GM12878 (cell line): ENCODE results near the gene CMTM1. TPM values are rescaled to one million over a fixed set of nuclear protein-coding genes. Genes with fewer than 3 reads are reported as not detected.

Experiments used
- CREM ChIP-seq: IDR thresholded peaks from 2 replicates; pipeline ENCODE4 v1.6.1; 2014; ENCODE audit warnings: antibody characterized with exemption, low read depth
- DPF2 ChIP-seq: fragments of 450-650 bp; IDR thresholded peaks from 2 replicates; pipeline ENCODE4 v1.6.1; 2017; ENCODE audit warnings: mild to moderate bottlenecking
- ETV6 ChIP-seq, 2 experiments: fragments of 450-650 bp in 1 of 2; IDR thresholded peaks in 1 of 2; conservative IDR thresholded peaks in 1 of 2; 2 replicates each; pipeline ENCODE4 v1.6.1; 2014; ENCODE audit warnings: antibody characterized with exemption in 1 of 2, borderline replicate concordance in 1 of 2, low read depth in 1 of 2, mild to moderate bottlenecking in 1 of 2, moderate library complexity in 1 of 2
- PML ChIP-seq: IDR thresholded peaks from 2 replicates; pipeline ENCODE4 v1.6.1; 2012; ENCODE audit warnings: low read length, inconsistent platforms
- POLR2A ChIP-seq: IDR thresholded peaks from 2 replicates; pipeline ENCODE4 v1.6.1; 2011; ENCODE audit warnings: low read depth, mild to moderate bottlenecking, low read length
- SIN3A ChIP-seq: IDR thresholded peaks from 2 replicates; pipeline ENCODE4 v1.6.1; 2012; ENCODE audit warnings: low read depth, low read length, improper control_type of control experiment
- SMAD1 ChIP-seq: fragments of 450-650 bp; IDR thresholded peaks from 2 replicates; pipeline ENCODE4 v1.6.1; 2018; ENCODE audit warnings: mild to moderate bottlenecking, low read depth; ENCODE audit not compliant: partially characterized antibody
- TCF7 ChIP-seq: IDR thresholded peaks from 2 replicates; pipeline ENCODE4 v1.6.1; 2014; ENCODE audit warnings: antibody characterized with exemption, borderline replicate concordance
- WRNIP1 ChIP-seq: IDR thresholded peaks from 2 replicates; pipeline ENCODE4 v1.6.1; 2011; ENCODE audit warnings: low read depth, low read length, improper control_type of control experiment, borderline replicate concordance
- ZBED1 ChIP-seq: IDR thresholded peaks from 2 replicates; pipeline ENCODE4 v1.6.1; 2016; ENCODE audit warnings: borderline replicate concordance
- ZNF217 ChIP-seq: fragments of 450-650 bp; IDR thresholded peaks from 2 replicates; pipeline ENCODE4 v1.6.1; 2017; ENCODE audit warnings: antibody characterized with exemption, mild to moderate bottlenecking
- polyA plus RNA-seq, 11 experiments: library from polyadenylated mRNA; depleted of rRNA in 4 of 11; unstranded in 6 of 11; stranded (reverse) in 5 of 11; fragments of >200 nt; fragmentation: Nextera tagmentation in 4 of 11; fragmentation: Illumina TruSeq in 1 of 11; extraction: Ambion mirVana in 4 of 11; extraction: Trizol in 1 of 11; gene quantifications; 1 replicate in 1 of 11; 2 replicates in 10 of 11; pipeline versions ENCODE4 v1.2.1 to v1.2.3, GENCODE V29; 2011 to 2016; ENCODE audit warnings: inconsistent platforms in 2 of 11, missing spikeins in 2 of 11, low read depth in 1 of 11
- total RNA-seq, 4 experiments: library from RNA; depleted of rRNA in 3 of 4; stranded (reverse); fragments of >200 nt in 3 of 4; fragmentation: Illumina TruSeq in 1 of 4; extraction: Trizol in 1 of 4; gene quantifications; 2 replicates each; pipeline versions ENCODE4 v1.2.1 to v1.2.3, GENCODE V29; 2013 to 2021
- TF ChIP-seq, protein P1 (sequence below): fragments of 150-350 bp; IDR thresholded peaks from 2 replicates; pipeline ENCODE4 v1.6.1; 2014; ENCODE audit warnings: mild to moderate bottlenecking, low read depth, low read length
- TF ChIP-seq, protein P2 (sequence below): IDR thresholded peaks from 2 replicates; pipeline ENCODE4 v1.6.1; 2011; ENCODE audit warnings: low read depth, low read length, improper control_type of control experiment, borderline replicate concordance
- TF ChIP-seq, protein P3 (sequence below): fragments of 450-650 bp; IDR thresholded peaks from 2 replicates; pipeline ENCODE4 v1.6.1; 2018; ENCODE audit warnings: borderline replicate concordance, mild to moderate bottlenecking; ENCODE audit not compliant: partially characterized antibody
- TF ChIP-seq, protein P4 (sequence below): fragments of 450-650 bp; IDR thresholded peaks from 2 replicates; pipeline ENCODE4 v1.6.1; 2017; ENCODE audit warnings: mild to moderate bottlenecking, moderate library complexity
- TF ChIP-seq, protein P5 (sequence below): fragments of 450-650 bp; IDR thresholded peaks from 2 replicates; pipeline ENCODE4 v1.6.1; 2018; ENCODE audit warnings: mild to moderate bottlenecking, low read depth, moderate library complexity; ENCODE audit not compliant: partially characterized antibody

Gene CMTM1
- total and polyA plus RNA-seq, 10 of the 15 experiments (the other 5 are each of a cell fraction or from before 2014, with no cell fraction given), result 0.09 to 3.0 (median 1.4) TPM; not detected in 2

DNA sequence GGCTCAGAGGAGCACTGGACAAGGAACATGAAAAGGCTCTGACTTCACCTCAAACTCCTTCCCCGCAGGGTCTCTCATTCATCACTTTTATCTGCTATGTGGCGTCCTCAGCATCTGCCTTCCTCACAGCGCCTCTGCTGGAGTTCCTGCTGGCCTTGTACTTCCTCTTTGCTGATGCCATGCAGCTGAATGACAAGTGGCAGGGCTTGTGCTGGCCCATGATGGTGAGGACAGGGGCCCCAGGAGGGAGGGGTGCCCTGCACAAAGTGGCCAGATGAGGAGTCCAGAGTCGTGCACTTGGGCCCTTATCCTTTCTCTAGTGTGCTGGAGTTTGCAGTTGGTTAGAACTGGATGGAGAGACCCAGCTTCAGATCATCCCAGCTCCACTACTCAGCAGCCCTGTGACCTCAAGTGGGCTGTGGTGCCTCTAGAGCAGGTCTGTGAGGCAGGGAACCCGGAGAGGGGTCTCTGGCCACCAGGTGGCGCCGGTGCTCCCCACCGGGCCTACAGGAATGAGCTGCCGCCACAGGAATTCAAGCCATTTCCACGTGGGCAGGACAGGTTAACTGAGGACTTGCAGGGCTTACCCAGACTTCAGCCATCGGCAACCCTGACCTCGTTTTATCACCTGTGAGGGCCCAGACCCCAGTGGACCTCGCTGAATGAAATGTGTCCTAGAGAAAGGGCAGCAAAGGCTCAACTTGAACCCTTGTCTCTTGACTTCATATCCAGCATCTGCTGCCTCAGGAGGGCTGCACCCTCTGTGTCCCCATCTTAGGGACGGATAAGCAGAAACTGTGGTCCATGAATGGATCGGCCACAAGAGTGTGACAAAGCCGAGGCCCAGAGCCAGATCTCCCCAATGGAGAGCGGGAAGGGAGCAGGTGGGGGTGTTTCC lies 42.3 kb downstream of the CMTM1 start (continued):
- TF ChIP-seq, protein P1, sequence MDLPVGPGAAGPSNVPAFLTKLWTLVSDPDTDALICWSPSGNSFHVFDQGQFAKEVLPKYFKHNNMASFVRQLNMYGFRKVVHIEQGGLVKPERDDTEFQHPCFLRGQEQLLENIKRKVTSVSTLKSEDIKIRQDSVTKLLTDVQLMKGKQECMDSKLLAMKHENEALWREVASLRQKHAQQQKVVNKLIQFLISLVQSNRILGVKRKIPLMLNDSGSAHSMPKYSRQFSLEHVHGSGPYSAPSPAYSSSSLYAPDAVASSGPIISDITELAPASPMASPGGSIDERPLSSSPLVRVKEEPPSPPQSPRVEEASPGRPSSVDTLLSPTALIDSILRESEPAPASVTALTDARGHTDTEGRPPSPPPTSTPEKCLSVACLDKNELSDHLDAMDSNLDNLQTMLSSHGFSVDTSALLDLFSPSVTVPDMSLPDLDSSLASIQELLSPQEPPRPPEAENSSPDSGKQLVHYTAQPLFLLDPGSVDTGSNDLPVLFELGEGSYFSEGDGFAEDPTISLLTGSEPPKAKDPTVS, result no peak
- TF ChIP-seq WRNIP1, result no peak
- TF ChIP-seq POLR2A, result no peak; the same call in 1 of the 2 replicates
- TF ChIP-seq, protein P2, sequence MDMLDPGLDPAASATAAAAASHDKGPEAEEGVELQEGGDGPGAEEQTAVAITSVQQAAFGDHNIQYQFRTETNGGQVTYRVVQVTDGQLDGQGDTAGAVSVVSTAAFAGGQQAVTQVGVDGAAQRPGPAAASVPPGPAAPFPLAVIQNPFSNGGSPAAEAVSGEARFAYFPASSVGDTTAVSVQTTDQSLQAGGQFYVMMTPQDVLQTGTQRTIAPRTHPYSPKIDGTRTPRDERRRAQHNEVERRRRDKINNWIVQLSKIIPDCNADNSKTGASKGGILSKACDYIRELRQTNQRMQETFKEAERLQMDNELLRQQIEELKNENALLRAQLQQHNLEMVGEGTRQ, result no peak
- TF ChIP-seq PML, result no peak
- TF ChIP-seq ZNF217, result no peak
- no peak for TF ChIP-seq CREM
- TF ChIP-seq SMAD1, result no peak
- no peak for TF ChIP-seq ZBED1
- TF ChIP-seq, protein P3, sequence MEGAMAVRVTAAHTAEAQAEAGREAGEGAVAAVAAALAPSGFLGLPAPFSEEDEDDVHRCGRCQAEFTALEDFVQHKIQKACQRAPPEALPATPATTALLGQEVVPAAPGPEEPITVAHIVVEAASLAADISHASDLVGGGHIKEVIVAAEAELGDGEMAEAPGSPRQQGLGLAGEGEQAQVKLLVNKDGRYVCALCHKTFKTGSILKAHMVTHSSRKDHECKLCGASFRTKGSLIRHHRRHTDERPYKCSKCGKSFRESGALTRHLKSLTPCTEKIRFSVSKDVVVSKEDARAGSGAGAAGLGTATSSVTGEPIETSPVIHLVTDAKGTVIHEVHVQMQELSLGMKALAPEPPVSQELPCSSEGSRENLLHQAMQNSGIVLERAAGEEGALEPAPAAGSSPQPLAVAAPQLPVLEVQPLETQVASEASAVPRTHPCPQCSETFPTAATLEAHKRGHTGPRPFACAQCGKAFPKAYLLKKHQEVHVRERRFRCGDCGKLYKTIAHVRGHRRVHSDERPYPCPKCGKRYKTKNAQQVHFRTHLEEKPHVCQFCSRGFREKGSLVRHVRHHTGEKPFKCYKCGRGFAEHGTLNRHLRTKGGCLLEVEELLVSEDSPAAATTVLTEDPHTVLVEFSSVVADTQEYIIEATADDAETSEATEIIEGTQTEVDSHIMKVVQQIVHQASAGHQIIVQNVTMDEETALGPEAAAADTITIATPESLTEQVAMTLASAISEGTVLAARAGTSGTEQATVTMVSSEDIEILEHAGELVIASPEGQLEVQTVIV, result no peak
- 0 out of 2 replicates have a peak, but pooled peaks have one; percentile 29 for TF ChIP-seq DPF2
- no peak for TF ChIP-seq TCF7
- TF ChIP-seq ETV6 (conservative IDR thresholded peaks at IDR 0.05 in 1 of 2, IDR thresholded peaks at IDR 0.05 in 1 of 2; ENCODE audit: borderline replicate concordance in 1 of 2, low read depth in 1 of 2), result no peak
- TF ChIP-seq, protein P4, sequence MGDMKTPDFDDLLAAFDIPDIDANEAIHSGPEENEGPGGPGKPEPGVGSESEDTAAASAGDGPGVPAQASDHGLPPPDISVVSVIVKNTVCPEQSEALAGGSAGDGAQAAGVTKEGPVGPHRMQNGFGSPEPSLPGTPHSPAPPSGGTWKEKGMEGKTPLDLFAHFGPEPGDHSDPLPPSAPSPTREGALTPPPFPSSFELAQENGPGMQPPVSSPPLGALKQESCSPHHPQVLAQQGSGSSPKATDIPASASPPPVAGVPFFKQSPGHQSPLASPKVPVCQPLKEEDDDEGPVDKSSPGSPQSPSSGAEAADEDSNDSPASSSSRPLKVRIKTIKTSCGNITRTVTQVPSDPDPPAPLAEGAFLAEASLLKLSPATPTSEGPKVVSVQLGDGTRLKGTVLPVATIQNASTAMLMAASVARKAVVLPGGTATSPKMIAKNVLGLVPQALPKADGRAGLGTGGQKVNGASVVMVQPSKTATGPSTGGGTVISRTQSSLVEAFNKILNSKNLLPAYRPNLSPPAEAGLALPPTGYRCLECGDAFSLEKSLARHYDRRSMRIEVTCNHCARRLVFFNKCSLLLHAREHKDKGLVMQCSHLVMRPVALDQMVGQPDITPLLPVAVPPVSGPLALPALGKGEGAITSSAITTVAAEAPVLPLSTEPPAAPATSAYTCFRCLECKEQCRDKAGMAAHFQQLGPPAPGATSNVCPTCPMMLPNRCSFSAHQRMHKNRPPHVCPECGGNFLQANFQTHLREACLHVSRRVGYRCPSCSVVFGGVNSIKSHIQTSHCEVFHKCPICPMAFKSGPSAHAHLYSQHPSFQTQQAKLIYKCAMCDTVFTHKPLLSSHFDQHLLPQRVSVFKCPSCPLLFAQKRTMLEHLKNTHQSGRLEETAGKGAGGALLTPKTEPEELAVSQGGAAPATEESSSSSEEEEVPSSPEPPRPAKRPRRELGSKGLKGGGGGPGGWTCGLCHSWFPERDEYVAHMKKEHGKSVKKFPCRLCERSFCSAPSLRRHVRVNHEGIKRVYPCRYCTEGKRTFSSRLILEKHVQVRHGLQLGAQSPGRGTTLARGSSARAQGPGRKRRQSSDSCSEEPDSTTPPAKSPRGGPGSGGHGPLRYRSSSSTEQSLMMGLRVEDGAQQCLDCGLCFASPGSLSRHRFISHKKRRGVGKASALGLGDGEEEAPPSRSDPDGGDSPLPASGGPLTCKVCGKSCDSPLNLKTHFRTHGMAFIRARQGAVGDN, result peak; percentile 47; the same call in 1 of the 2 replicates
- TF ChIP-seq, protein P5, sequence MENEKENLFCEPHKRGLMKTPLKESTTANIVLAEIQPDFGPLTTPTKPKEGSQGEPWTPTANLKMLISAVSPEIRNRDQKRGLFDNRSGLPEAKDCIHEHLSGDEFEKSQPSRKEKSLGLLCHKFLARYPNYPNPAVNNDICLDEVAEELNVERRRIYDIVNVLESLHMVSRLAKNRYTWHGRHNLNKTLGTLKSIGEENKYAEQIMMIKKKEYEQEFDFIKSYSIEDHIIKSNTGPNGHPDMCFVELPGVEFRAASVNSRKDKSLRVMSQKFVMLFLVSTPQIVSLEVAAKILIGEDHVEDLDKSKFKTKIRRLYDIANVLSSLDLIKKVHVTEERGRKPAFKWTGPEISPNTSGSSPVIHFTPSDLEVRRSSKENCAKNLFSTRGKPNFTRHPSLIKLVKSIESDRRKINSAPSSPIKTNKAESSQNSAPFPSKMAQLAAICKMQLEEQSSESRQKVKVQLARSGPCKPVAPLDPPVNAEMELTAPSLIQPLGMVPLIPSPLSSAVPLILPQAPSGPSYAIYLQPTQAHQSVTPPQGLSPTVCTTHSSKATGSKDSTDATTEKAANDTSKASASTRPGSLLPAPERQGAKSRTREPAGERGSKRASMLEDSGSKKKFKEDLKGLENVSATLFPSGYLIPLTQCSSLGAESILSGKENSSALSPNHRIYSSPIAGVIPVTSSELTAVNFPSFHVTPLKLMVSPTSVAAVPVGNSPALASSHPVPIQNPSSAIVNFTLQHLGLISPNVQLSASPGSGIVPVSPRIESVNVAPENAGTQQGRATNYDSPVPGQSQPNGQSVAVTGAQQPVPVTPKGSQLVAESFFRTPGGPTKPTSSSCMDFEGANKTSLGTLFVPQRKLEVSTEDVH, result no peak
- no peak for TF ChIP-seq SIN3A
